ENCODE measurements around the gene SHROOM4. TPM values are rescaled to one million over a fixed set of nuclear protein-coding genes. Genes with fewer than 3 reads are reported as not detected.

The SHROOM4 gene
- total and polyA plus RNA-seq, 2 of the 13 experiments (the other 11 are each of a cell fraction or from before 2014, with no cell fraction given) = 0.08 to 0.18 TPM

- no peak overlapping the region for H3K9ac ChIP-seq (ENCODE audit: insufficient read depth, low read depth, low read length)
- no peaks in the 10 kb centered on the region for H3K4me1 ChIP-seq (ENCODE audit: insufficient read depth, low read length)
- no peak overlapping the region for H3K4me3 ChIP-seq (replicated peaks in 1 of 3; ENCODE audit: insufficient read depth in 1 of 3, low read depth in 2 of 3, low read length in 3 of 3)
- no peaks in the 10 kb centered on the region for H3K79me2 ChIP-seq (ENCODE audit: insufficient read depth, low read length)
- intact Hi-C loops (cut with micrococcal nuclease; ENCODE audit: unreplicated experiment) = no loop called here
- DNase-seq (ENCODE audit: low spot score) = no peak
- no peak overlapping the region for H2AFZ ChIP-seq (ENCODE audit: low read length)
- H3K9me3 ChIP-seq (ENCODE audit: low read length) = no peaks in the 10 kb centered on the region
- CTCF ChIA-PET (ENCODE audit: low intra/inter-chr PET ratio, low total read pairs) = no interaction called here
- POLR2A ChIA-PET = no interaction called here
- no peak for ATAC-seq
- H3K27ac ChIP-seq (ENCODE audit: extremely low read length, insufficient read depth, low read length) = no peak overlapping the region
- in situ Hi-C loops (cut with HindIII; ENCODE audit: extremely low pct_ligation_motif_present, low pct_unique_long_range_greater_than_20kb) = no loop called here
- WGBS (ENCODE audit: low lambda C conversion rate) = no CpG with 5 or more reads among the region's 2 CpGs
- H3K36me3 ChIP-seq (replicated peaks in 1 of 2; ENCODE audit: control insufficient read depth in 1 of 2, insufficient read depth in 2 of 2, low read length in 2 of 2) = no peaks in the 10 kb centered on the region
- BruUV-seq (replicated peaks) = no TSS peak
- no peaks in the 10 kb centered on the region for H3K27me3 ChIP-seq (ENCODE audit: control insufficient read depth in 1 of 2, insufficient read depth in 2 of 2, low read length in 2 of 2)
- no peaks in the 10 kb centered on the region for H4K20me1 ChIP-seq (ENCODE audit: insufficient read depth, low read length)
- H3K4me2 ChIP-seq (ENCODE audit: low read depth, low read length) = no peak overlapping the region
- no peak for FAIRE-seq
- no peak for TF ChIP-seq ZNF235 (CRISPR knock-in tag; IDR thresholded peaks at IDR 0.05; ENCODE audit: borderline replicate concordance)
- no peak for TF ChIP-seq MEIS2 (CRISPR knock-in tag; IDR thresholded peaks at IDR 0.05)
- no peak for TF ChIP-seq HNF4G (IDR thresholded peaks at IDR 0.05; ENCODE audit: borderline replicate concordance, low read depth, low read length)
- TF ChIP-seq HNF4G (CRISPR knock-in tag; IDR thresholded peaks at IDR 0.05; ENCODE audit: borderline replicate concordance, low read depth) = no peak
- no peak for TF ChIP-seq ZNF296 (CRISPR knock-in tag; conservative IDR thresholded peaks at IDR 0.05)
- TF ChIP-seq, protein P1, sequence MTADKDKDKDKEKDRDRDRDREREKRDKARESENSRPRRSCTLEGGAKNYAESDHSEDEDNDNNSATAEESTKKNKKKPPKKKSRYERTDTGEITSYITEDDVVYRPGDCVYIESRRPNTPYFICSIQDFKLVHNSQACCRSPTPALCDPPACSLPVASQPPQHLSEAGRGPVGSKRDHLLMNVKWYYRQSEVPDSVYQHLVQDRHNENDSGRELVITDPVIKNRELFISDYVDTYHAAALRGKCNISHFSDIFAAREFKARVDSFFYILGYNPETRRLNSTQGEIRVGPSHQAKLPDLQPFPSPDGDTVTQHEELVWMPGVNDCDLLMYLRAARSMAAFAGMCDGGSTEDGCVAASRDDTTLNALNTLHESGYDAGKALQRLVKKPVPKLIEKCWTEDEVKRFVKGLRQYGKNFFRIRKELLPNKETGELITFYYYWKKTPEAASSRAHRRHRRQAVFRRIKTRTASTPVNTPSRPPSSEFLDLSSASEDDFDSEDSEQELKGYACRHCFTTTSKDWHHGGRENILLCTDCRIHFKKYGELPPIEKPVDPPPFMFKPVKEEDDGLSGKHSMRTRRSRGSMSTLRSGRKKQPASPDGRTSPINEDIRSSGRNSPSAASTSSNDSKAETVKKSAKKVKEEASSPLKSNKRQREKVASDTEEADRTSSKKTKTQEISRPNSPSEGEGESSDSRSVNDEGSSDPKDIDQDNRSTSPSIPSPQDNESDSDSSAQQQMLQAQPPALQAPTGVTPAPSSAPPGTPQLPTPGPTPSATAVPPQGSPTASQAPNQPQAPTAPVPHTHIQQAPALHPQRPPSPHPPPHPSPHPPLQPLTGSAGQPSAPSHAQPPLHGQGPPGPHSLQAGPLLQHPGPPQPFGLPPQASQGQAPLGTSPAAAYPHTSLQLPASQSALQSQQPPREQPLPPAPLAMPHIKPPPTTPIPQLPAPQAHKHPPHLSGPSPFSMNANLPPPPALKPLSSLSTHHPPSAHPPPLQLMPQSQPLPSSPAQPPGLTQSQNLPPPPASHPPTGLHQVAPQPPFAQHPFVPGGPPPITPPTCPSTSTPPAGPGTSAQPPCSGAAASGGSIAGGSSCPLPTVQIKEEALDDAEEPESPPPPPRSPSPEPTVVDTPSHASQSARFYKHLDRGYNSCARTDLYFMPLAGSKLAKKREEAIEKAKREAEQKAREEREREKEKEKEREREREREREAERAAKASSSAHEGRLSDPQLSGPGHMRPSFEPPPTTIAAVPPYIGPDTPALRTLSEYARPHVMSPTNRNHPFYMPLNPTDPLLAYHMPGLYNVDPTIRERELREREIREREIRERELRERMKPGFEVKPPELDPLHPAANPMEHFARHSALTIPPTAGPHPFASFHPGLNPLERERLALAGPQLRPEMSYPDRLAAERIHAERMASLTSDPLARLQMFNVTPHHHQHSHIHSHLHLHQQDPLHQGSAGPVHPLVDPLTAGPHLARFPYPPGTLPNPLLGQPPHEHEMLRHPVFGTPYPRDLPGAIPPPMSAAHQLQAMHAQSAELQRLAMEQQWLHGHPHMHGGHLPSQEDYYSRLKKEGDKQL (CRISPR knock-in tag; IDR thresholded peaks at IDR 0.05; ENCODE audit: low read depth) = no peak
- no peak for TF ChIP-seq ZNF879 (CRISPR knock-in tag; IDR thresholded peaks at IDR 0.05)
- TF ChIP-seq, protein P2, sequence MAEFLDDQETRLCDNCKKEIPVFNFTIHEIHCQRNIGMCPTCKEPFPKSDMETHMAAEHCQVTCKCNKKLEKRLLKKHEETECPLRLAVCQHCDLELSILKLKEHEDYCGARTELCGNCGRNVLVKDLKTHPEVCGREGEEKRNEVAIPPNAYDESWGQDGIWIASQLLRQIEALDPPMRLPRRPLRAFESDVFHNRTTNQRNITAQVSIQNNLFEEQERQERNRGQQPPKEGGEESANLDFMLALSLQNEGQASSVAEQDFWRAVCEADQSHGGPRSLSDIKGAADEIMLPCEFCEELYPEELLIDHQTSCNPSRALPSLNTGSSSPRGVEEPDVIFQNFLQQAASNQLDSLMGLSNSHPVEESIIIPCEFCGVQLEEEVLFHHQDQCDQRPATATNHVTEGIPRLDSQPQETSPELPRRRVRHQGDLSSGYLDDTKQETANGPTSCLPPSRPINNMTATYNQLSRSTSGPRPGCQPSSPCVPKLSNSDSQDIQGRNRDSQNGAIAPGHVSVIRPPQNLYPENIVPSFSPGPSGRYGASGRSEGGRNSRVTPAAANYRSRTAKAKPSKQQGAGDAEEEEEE (CRISPR knock-in tag; IDR thresholded peaks at IDR 0.05; ENCODE audit: borderline replicate concordance) = no peak
- no peak for TF ChIP-seq SIX1 (CRISPR knock-in tag; IDR thresholded peaks at IDR 0.05; ENCODE audit: borderline replicate concordance)
- TF ChIP-seq, protein P3, sequence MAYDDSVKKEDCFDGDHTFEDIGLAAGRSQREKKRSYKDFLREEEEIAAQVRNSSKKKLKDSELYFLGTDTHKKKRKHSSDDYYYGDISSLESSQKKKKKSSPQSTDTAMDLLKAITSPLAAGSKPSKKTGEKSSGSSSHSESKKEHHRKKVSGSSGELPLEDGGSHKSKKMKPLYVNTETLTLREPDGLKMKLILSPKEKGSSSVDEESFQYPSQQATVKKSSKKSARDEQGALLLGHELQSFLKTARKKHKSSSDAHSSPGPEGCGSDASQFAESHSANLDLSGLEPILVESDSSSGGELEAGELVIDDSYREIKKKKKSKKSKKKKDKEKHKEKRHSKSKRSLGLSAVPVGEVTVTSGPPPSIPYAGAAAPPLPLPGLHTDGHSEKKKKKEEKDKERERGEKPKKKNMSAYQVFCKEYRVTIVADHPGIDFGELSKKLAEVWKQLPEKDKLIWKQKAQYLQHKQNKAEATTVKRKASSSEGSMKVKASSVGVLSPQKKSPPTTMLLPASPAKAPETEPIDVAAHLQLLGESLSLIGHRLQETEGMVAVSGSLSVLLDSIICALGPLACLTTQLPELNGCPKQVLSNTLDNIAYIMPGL (CRISPR knock-in tag; IDR thresholded peaks at IDR 0.05; ENCODE audit: borderline replicate concordance in 1 of 2, low read depth in 1 of 2) = no peak
- no peak for TF ChIP-seq ZNF749 (CRISPR knock-in tag; IDR thresholded peaks at IDR 0.05; ENCODE audit: borderline replicate concordance)
- TF ChIP-seq RFXANK (CRISPR knock-in tag; IDR thresholded peaks at IDR 0.05) = no peak
- TF ChIP-seq, protein P4, sequence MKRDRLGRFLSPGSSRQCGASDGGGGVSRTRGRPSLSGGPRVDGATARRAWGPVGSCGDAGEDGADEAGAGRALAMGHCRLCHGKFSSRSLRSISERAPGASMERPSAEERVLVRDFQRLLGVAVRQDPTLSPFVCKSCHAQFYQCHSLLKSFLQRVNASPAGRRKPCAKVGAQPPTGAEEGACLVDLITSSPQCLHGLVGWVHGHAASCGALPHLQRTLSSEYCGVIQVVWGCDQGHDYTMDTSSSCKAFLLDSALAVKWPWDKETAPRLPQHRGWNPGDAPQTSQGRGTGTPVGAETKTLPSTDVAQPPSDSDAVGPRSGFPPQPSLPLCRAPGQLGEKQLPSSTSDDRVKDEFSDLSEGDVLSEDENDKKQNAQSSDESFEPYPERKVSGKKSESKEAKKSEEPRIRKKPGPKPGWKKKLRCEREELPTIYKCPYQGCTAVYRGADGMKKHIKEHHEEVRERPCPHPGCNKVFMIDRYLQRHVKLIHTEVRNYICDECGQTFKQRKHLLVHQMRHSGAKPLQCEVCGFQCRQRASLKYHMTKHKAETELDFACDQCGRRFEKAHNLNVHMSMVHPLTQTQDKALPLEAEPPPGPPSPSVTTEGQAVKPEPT (CRISPR knock-in tag; IDR thresholded peaks at IDR 0.05; ENCODE audit: low read depth) = no peak
These were observed 25.7 kb upstream of the SHROOM4 start for GRCh38 chrX:50839730-50840129.

Measured in HepG2 (cell line).